Lower lobe of right lung (tissue), 2 donors: ENCODE results near the gene MID2. TPM values are rescaled to one million over a fixed set of nuclear protein-coding genes. Genes with fewer than 3 reads are reported as not detected.

Experiments used
- ATAC-seq, 2 donors: fragments of 200-7000 bp; cut with Tn5 transposase; one replicate each; pipeline ENCODE4 v1.9.1; 2020 to 2022; ENCODE audit warnings: mild to moderate bottlenecking in 2 of 2, moderate library complexity in 2 of 2
- DNase-seq: peaks from one replicate; pipeline ENCODE4 v3.0.0-alpha.2; 2020
- H3K27ac ChIP-seq: fragments of 200-600 bp; one replicate; pipeline ENCODE4 v1.8.0; 2022
- H3K27me3 ChIP-seq: fragments of 200-600 bp; one replicate; pipeline ENCODE4 v1.8.0; 2022; ENCODE audit warnings: low read depth
- H3K36me3 ChIP-seq: fragments of 200-600 bp; one replicate; pipeline ENCODE4 v1.8.0; 2022; ENCODE audit warnings: mild to moderate bottlenecking
- H3K4me1 ChIP-seq: fragments of 200-600 bp; one replicate; pipeline ENCODE4 v1.8.0; 2022
- H3K4me3 ChIP-seq: fragments of 200-600 bp; one replicate; pipeline ENCODE4 v1.8.0; 2022; ENCODE audit warnings: mild to moderate bottlenecking
- H3K9me3 ChIP-seq: fragments of 200-600 bp; one replicate; pipeline ENCODE4 v1.8.0; 2022
- intact Hi-C: fragments of 100-400 bp; cut with DNase I; formaldehyde crosslinking; loops from one replicate; pipeline ENCODE4 v1.11.0; 2022
- long read RNA-seq: library from polyadenylated mRNA; unstranded; transcript quantifications from one replicate; pipeline ENCODE4 v2.0.0, GENCODE V29; 2021
- total RNA-seq: library from RNA; stranded (reverse); fragmentation: NEBNext Ultra II Directional; extraction: Animal tissue kit (Norgen Biotek cat#: 25700); gene quantifications from one replicate; pipeline ENCODE4 v1.2.1, GENCODE V29; 2021
- TF ChIP-seq, protein P1 (sequence below): fragments of 200-600 bp; IDR thresholded peaks from one replicate; pipeline ENCODE4 v1.8.0; 2022; ENCODE audit warnings: antibody characterized with exemption, mild to moderate bottlenecking
- donor health status: DM: no; HTN: yes; CAD: no; lungs with severe emphysema.

The MID2 gene, protein sequence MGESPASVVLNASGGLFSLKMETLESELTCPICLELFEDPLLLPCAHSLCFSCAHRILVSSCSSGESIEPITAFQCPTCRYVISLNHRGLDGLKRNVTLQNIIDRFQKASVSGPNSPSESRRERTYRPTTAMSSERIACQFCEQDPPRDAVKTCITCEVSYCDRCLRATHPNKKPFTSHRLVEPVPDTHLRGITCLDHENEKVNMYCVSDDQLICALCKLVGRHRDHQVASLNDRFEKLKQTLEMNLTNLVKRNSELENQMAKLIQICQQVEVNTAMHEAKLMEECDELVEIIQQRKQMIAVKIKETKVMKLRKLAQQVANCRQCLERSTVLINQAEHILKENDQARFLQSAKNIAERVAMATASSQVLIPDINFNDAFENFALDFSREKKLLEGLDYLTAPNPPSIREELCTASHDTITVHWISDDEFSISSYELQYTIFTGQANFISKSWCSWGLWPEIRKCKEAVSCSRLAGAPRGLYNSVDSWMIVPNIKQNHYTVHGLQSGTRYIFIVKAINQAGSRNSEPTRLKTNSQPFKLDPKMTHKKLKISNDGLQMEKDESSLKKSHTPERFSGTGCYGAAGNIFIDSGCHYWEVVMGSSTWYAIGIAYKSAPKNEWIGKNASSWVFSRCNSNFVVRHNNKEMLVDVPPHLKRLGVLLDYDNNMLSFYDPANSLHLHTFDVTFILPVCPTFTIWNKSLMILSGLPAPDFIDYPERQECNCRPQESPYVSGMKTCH
- total RNA-seq, result 20.3 TPM
- long read RNA-seq, transcript MID2-202 (10 exons, 2,251 nt), result major isoform, 11 of 15 reads
- long read RNA-seq, partial matches to known transcripts, result 1 of 15 reads
- long read RNA-seq, other reads (novel, unspliced or antisense), result 1 of 15 reads

DNA sequence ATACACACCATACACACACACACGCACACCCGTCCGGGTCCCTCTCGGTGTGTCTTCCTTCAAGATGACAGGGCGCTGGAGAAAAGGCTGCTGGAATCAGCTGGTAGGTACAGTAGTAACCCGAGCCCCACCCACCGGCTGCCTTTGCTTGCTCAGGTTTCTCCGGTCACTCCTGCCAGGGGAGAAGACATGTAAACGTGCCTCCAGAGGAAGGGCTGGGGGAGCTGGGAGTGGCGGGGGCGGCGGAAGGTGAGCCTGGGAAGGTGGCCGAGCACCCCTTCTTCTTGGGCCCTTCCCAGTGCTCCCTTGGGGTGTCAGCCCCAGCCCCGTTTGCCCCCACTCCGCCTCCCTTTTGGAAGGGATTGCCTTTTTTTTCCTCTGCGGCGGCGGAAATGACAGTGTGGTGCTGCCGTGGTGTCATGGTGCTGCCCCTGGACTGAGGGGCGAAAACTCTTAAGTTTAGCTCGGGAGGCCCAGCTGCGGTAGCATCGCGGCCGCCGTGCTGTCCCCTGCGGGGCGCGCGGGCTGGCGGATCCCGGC, at the start of gene MID2:
Gene MID2, plus strand, starts transcription at position 169 of the 540 bp plus-strand sequence. CDS start 561 bp downstream, outside the sequence.
- TF ChIP-seq, protein P1, sequence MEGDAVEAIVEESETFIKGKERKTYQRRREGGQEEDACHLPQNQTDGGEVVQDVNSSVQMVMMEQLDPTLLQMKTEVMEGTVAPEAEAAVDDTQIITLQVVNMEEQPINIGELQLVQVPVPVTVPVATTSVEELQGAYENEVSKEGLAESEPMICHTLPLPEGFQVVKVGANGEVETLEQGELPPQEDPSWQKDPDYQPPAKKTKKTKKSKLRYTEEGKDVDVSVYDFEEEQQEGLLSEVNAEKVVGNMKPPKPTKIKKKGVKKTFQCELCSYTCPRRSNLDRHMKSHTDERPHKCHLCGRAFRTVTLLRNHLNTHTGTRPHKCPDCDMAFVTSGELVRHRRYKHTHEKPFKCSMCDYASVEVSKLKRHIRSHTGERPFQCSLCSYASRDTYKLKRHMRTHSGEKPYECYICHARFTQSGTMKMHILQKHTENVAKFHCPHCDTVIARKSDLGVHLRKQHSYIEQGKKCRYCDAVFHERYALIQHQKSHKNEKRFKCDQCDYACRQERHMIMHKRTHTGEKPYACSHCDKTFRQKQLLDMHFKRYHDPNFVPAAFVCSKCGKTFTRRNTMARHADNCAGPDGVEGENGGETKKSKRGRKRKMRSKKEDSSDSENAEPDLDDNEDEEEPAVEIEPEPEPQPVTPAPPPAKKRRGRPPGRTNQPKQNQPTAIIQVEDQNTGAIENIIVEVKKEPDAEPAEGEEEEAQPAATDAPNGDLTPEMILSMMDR, result no peak
- H3K36me3 ChIP-seq, result no peaks in the 10 kb centered on the region
- peak within 1 kb of the TSS; percentile 89 for H3K27ac ChIP-seq
- peak within 1 kb of the TSS; percentile 59 for H3K4me3 ChIP-seq
- peak; percentile 76 for DNase-seq
- intact Hi-C loops, result no loop called here
- no peaks in the 10 kb centered on the region for H3K9me3 ChIP-seq
- ATAC-seq, result peak; percentile 76 to 79
- H3K4me1 ChIP-seq, result peaks cover 14% of the 10 kb centered on the region
- H3K27me3 ChIP-seq, result no peaks in the 10 kb centered on the region

DNA sequence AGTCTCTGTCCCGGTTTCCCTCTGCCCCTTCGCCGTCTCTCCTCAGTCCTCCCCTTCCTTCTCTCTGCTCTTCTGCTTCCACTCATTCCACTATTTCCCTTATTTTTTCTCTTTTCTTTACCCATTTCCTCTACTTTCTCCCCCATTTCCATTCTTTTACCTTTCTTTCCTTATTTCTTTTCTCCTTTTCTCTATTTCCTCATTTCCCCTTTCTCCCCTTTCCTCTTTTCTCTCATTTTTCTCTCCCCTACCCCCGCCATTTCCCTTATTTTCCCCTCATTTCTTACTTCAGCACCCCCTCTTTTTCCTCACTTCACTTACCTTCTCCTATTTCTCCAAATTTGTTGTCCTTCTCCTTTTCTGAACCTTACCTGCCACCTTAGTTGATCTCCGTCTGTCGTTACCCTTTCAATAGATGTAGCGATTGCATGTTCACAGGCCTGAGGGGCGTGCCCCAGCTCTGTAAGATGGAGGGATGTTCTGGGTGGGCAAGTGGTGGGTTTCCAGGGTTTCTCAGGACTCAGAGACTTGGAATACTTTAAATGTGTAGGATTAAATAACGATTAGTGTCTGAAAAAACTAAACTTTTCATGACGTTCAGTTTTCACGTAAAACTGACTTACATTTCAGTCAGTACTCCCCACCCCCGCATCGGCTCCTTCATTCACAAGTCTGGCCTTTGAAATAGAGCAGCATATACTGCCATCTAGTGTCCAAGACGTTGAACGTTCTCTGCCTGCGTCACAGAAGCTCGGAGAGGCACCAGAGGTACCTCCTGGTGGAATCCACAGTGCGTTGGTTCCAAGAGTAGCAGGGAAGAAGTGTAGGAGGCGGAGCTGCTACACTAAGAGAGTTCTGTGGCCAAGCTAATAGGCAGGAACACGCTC, 48.8 kb upstream of the MID2 start:
- Histone ChIP-seq H3K27me3 (no peaks in the 10 kb centered on the region), H3K36me3 (no peaks in the 10 kb centered on the region), H3K4me1 (peaks cover 5% of the 10 kb centered on the region), H3K4me3 (peak overlapping the region; percentile 62), H3K9me3 (no peaks in the 10 kb centered on the region), H3K27ac (peak overlapping the region; percentile 83)
- intact Hi-C loops, result loop anchor here (10.0 kb wide), 1 partner anchor 122 kb away; no protein-coding TSS in a partner anchor
- DNase-seq (peak; percentile 84), ATAC-seq (peak; percentile 79 to 87)
- TF ChIP-seq, protein P1, result peak; percentile 68

DNA sequence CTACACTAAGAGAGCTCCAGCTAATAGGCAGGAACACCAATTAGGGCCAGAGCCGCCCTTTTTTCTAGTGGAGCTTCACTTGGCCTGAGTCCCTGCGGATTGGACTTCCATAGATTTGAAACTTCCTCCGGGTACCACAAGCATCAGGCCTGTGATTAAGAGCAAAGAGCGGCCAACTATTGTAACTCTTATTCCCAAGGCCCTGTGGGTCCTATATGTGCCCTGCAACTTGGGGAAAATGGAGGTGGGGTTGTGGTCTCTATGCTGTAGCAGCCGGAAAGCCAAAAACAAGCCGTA, 48.2 kb upstream of the MID2 start, which contains the start of gene NCBP2L:
Gene NCBP2L, plus strand, starts transcription at position 198 of the 297 bp plus-strand sequence. CDS start 16,488 bp downstream, outside the sequence.
- TF ChIP-seq, protein P1, result no peak
- no peak for ATAC-seq
- peaks cover 5% of the 10 kb centered on the region for H3K4me1 ChIP-seq
- no peak for DNase-seq
- no peaks in the 10 kb centered on the region for H3K9me3 ChIP-seq
- H3K4me3 ChIP-seq, result peak within 1 kb of the TSS; percentile 62
- peak within 1 kb of the TSS; percentile 83 for H3K27ac ChIP-seq
- no peaks in the 10 kb centered on the region for H3K27me3 ChIP-seq
- intact Hi-C loops, result loop anchor here (10.0 kb wide), 1 partner anchor 123 kb away; no protein-coding TSS in a partner anchor
- no peaks in the 10 kb centered on the region for H3K36me3 ChIP-seq

DNA sequence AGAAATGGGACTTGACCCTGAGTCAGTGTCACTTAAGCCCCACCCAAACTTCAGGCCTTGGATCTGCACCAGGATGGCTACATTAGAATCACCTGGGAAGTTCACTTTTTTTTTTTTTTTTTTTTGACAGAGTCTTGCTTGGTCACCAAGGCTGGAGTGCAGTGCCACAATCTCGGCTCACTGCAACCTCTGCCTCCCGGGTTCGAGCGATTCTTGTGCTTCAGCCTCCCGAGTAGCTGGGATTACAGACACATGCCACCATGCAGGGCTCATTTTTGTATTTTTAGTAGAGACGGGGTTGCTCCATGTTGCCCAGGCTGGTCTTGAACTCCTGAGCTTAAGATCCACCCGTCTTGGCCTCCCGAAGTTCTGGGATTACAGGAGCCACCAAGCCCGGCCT, 45.1 kb upstream of the MID2 start:
- H3K4me1 ChIP-seq, result no peaks in the 10 kb centered on the region
- intact Hi-C loops, result no loop called here
- ATAC-seq (no peak), DNase-seq (no peak)
- H3K27me3 ChIP-seq, result no peaks in the 10 kb centered on the region
- H3K36me3 ChIP-seq, result no peaks in the 10 kb centered on the region
- H3K9me3 ChIP-seq, result no peaks in the 10 kb centered on the region
- H3K27ac ChIP-seq, result no peak overlapping the region
- H3K4me3 ChIP-seq, result no peak overlapping the region
- TF ChIP-seq, protein P1, result no peak

DNA sequence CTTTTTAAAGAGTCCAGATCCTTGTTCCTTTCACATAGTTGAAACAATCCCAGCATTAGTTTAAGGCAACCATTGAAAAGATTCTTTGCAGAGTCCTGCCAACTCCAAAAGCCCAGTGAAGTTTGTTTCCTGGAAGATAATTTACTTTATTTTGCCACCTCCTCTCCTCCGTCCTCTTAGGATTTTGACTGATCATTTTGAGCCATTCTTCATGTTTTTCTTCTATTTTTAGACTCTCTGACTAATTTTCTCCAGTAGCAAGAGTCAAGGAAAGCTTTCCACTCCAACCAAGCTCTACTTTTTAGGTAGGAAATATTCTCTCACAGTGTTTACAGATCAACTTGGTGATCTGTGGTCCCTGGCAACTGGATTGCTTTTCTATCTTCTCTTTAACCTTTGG, 37.8 kb upstream of the MID2 start:
- intact Hi-C loops, result no loop called here
- TF ChIP-seq, protein P1, result no peak
- Histone ChIP-seq H3K4me3 (no peak overlapping the region), H3K36me3 (no peaks in the 10 kb centered on the region), H3K27ac (no peak overlapping the region), H3K9me3 (no peaks in the 10 kb centered on the region), H3K4me1 (no peaks in the 10 kb centered on the region), H3K27me3 (no peaks in the 10 kb centered on the region)
- no peak for DNase-seq
- ATAC-seq, result no peak
